Ishikawa (cell line): ENCODE data around the gene POLR3E.

Experiments used
- CEBPB ChIP-seq: IDR thresholded peaks from 2 replicates; pipeline ENCODE4 v1.6.1; 2012
- CREB1 ChIP-seq: IDR thresholded peaks from 2 replicates; pipeline ENCODE4 v1.6.1; 2012; ENCODE audit warnings: low read depth
- EGR1 ChIP-seq: IDR thresholded peaks from 2 replicates; pipeline ENCODE4 v1.6.1; 2012
- FOXM1 ChIP-seq: IDR thresholded peaks from 2 replicates; pipeline ENCODE4 v1.6.1; 2012; ENCODE audit warnings: low read depth, borderline replicate concordance
- MAX ChIP-seq: IDR thresholded peaks from 2 replicates; pipeline ENCODE4 v1.6.1; 2012
- NFIC ChIP-seq: IDR thresholded peaks from 2 replicates; pipeline ENCODE4 v1.6.1; 2012
- RAD21 ChIP-seq: IDR thresholded peaks from 2 replicates; pipeline ENCODE4 v1.6.1; 2012; ENCODE audit warnings: low read depth
- REST ChIP-seq: IDR thresholded peaks from 2 replicates; pipeline ENCODE4 v1.6.1; 2012; ENCODE audit warnings: low read depth, mild to moderate bottlenecking
- TAF1 ChIP-seq: IDR thresholded peaks from 2 replicates; pipeline ENCODE4 v1.6.1; 2012; ENCODE audit warnings: low read depth, mild to moderate bottlenecking
- TCF12 ChIP-seq: IDR thresholded peaks from 2 replicates; pipeline ENCODE4 v1.6.1; 2012; ENCODE audit warnings: low read depth
- TEAD4 ChIP-seq: IDR thresholded peaks from 2 replicates; pipeline ENCODE4 v1.6.1; 2012
- USF1 ChIP-seq: IDR thresholded peaks from 2 replicates; pipeline ENCODE4 v1.6.1; 2012
- YY1 ChIP-seq: IDR thresholded peaks from 2 replicates; pipeline ENCODE4 v1.6.1; 2012; ENCODE audit warnings: low read depth
- ZBTB7A ChIP-seq: IDR thresholded peaks from 2 replicates; pipeline ENCODE4 v1.6.1; 2012; ENCODE audit warnings: low read depth

Gene POLR3E

GRCh38 chr16:22293137-22294106, 3.8 kb upstream of the POLR3E start:
- no peak for TF ChIP-seq TAF1
- TF ChIP-seq TEAD4, result no peak
- no peak for TF ChIP-seq FOXM1
- TF ChIP-seq ZBTB7A, result no peak
- TF ChIP-seq USF1, result no peak
- TF ChIP-seq CREB1, result no peak
- TF ChIP-seq CEBPB, result no peak
- no peak for TF ChIP-seq REST
- TF ChIP-seq EGR1, result no peak
- TF ChIP-seq YY1, result no peak
- no peak for TF ChIP-seq RAD21
- no peak for TF ChIP-seq NFIC

GRCh38 chr16:22296225-22297113, 740 bp upstream of the POLR3E start:
- TF ChIP-seq NFIC (no peak), TCF12 (no peak), CEBPB (no peak), ZBTB7A (0 out of 2 replicates have a peak, but pooled peaks have one; percentile 76)

- TF ChIP-seq NFIC, result 0 out of 2 replicates have a peak, but pooled peaks have one; percentile 42
- 0 out of 2 replicates have a peak, but pooled peaks have one; percentile 4 for TF ChIP-seq USF1
- peak; percentile 85 for TF ChIP-seq TEAD4
- peak; percentile 19; the same call in 1 of the 2 replicates for TF ChIP-seq TCF12
- no peak for TF ChIP-seq RAD21
- no peak for TF ChIP-seq YY1
- TF ChIP-seq MAX, result no peak
- TF ChIP-seq CREB1, result peak; percentile 90
- TF ChIP-seq CEBPB, result peak; percentile 5; the same call in 1 of the 2 replicates
These were observed 893 bp downstream of the POLR3E start for GRCh38 chr16:22297871-22298733.

GRCh38 chr16:22299036-22299435, 1.8 kb downstream of the POLR3E start:
- TF ChIP-seq EGR1 (no peak), USF1 (no peak), MAX (no peak), REST (no peak), CEBPB (no peak)
